IPS-NIHi11 (cell line): ENCODE data around the gene SCLT1.

Source experiments
- DNase-seq: peaks from one replicate; pipeline ENCODE4 v3.0.0; 2012; ENCODE audit warnings: mixed read lengths, low spot score

The SCLT1 gene

GRCh38 chr4:128869776-128870509 lies 223.4 kb downstream of the SCLT1 start:
- no peak for DNase-seq

GRCh38 chr4:128868758-128869157 lies 224.6 kb downstream of the SCLT1 start:
- no peak for DNase-seq

- no peak for DNase-seq
Observed at GRCh38 chr4:128866691-128867090, 226.6 kb downstream of the SCLT1 start.

GRCh38 chr4:128866269-128866668 lies 227.1 kb downstream of the SCLT1 start:
- no peak for DNase-seq

- no peak for DNase-seq
Observed at GRCh38 chr4:128865132-128865531, 228.2 kb downstream of the SCLT1 start.

- peak; percentile 80 for DNase-seq
Observed at GRCh38 chr4:128863312-128864075, 229.8 kb downstream of the SCLT1 start.

GRCh38 chr4:128862608-128863311 lies 230.6 kb downstream of the SCLT1 start:
- no peak for DNase-seq

GRCh38 chr4:128861856-128862518 lies 231.4 kb downstream of the SCLT1 start:
- no peak for DNase-seq

GRCh38 chr4:128859887-128860677 lies 233.3 kb downstream of the SCLT1 start:
- no peak for DNase-seq

- DNase-seq: no peak
Observed at GRCh38 chr4:128858879-128859671, 234.3 kb downstream of the SCLT1 start.

- no peak for DNase-seq
Observed at GRCh38 chr4:128856246-128856645, 237.1 kb downstream of the SCLT1 start.

GRCh38 chr4:128855621-128856020 lies 237.7 kb downstream of the SCLT1 start:
- DNase-seq: no peak

- no peak for DNase-seq
Observed at GRCh38 chr4:128854433-128854832, 238.9 kb downstream of the SCLT1 start.

GRCh38 chr4:128853741-128854140 lies 239.6 kb downstream of the SCLT1 start:
- no peak for DNase-seq

GRCh38 chr4:128850252-128850651 lies 243.1 kb downstream of the SCLT1 start:
- DNase-seq: no peak

- no peak for DNase-seq
Observed at GRCh38 chr4:128848461-128848860, 244.9 kb downstream of the SCLT1 start.

- DNase-seq: no peak
Observed at GRCh38 chr4:128847082-128847724, 246.1 kb downstream of the SCLT1 start.

GRCh38 chr4:128846063-128846462 lies 247.3 kb downstream of the SCLT1 start:
- no peak for DNase-seq

GRCh38 chr4:128844931-128845330 lies 248.4 kb downstream of the SCLT1 start:
- DNase-seq: no peak

GRCh38 chr4:128841402-128841801 lies 251.9 kb downstream of the SCLT1 start:
- peak; percentile 35 for DNase-seq
